NOMO-1 treated with dmso at 0.1 percent for 144 hours (cell line): Measurements from ENCODE around the gene RBM38.

Source experiments
- DNase-seq: peaks from one replicate; lab custom pipeline; 2025; ENCODE audit not compliant: unreplicated experiment; lab: John Stamatoyannopoulos, UW

Gene RBM38

DNA sequence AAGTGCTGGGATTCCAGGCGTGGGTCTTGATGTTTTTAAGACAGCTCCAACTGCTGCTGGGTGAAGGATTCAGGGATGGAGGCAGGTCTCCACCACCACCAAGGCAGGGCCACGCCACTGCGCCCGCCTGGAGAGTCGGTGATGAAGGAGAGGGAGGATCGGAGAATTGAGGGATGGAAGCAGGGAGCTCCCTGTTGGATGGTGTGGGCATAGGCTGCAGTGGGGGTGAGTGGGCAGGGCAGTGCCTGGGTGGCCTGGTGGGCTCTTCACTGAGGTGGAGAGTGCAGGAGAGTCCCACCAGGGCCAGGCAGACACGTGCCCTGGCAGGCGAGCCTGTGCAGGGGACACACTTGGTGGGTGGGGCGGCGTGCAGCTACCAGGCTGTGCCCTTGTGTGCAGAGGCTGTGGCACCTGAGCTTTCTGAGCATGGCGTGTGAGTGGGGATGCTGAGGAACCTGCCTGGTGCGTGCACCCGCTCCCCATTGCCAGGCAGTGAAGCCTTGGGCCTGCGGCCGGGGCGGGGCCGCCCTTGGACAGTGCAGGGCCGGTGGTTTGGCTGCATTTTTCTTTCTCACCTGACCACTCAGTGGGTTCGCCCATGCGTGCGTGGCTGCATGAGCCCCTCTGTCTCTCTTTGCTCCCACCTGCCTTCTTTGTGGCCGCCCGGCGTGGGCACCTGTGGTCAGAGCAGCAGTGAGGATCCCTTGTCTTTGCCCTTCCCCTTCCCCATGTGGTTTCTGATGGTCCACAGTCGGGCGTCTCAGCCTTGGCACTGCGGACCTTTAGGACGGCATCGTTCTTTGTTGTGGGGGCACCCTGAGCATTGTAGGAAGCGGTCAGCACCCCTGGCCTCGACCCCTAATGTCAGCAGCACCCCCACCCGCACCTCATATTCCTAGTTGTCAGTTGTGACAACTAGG, 11.3 kb downstream of the RBM38 start:
- DNase-seq = no peak

DNA sequence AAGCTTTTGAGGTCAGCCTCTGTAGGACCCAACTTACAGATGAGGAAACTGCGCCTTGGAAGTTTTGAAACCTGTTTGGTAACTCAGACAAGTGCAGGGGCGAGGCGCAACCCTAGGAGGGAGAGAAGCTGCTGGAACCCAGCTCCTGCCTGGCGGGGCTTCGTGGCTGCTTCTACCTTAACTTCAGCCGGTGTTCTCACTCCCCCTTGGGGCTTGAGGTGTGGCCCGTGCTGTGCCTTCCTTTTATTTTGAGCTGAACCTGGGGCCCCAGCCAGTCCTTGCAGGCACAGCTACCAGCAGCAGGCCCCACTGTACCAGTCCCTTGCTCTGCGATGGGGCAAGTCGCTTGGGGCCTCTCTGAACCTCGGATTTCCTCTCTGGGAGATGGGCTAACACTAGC, 12.0 kb downstream of the RBM38 start:
- no peak for DNase-seq

DNA sequence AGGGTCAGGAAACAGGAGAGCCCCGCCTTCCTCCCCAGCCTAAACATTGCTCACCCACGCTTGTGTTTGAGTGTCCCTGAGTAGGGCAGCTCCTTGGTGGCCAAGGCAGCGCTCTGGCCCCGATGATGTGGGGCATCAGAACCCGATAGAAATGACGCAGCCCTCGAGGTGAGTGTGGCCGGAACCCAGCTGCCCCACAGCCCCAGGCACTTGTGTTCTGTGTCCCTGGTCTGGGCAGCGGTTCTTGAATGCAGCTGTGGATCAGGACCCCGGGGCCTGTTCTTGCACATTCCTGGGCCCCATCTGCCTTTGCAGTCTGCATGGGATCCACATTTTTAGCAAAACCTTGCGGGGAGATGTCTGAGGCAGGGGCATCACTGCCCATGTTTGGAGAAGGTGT, 12.8 kb downstream of the RBM38 start:
- DNase-seq = no peak

DNA sequence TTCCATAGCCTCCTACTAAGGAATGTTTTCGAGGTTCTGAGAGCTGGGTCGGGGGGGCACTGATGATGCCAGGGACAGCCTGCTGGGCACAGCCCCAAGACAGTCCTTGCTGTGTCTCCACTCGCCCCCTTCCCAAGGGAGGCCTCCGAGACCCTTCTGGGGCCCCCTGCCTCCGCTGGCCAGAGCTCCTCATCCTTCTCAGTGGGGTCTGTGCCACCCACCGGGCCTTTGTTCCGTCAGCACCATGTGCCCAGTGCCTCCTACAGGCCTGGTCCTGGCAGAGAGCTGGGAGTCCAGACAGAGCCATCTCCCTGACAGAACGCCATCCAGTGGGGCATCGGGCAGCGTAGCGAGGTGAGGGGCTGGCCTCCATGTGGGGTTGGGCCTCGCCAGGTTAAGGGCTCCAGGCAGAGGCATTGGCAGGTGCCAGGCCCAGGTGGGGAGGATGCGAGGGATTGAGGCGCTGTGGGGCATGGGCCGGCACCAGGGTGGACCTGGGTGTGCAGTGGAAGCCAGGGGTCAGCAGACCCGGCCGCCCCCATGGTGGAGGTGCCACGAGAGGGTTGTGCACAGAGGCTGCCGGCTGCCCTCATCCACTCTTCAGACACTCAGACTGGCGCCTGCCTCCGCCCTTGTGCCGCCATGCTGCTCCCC, 13.3 kb downstream of the RBM38 start:
- no peak for DNase-seq

DNA sequence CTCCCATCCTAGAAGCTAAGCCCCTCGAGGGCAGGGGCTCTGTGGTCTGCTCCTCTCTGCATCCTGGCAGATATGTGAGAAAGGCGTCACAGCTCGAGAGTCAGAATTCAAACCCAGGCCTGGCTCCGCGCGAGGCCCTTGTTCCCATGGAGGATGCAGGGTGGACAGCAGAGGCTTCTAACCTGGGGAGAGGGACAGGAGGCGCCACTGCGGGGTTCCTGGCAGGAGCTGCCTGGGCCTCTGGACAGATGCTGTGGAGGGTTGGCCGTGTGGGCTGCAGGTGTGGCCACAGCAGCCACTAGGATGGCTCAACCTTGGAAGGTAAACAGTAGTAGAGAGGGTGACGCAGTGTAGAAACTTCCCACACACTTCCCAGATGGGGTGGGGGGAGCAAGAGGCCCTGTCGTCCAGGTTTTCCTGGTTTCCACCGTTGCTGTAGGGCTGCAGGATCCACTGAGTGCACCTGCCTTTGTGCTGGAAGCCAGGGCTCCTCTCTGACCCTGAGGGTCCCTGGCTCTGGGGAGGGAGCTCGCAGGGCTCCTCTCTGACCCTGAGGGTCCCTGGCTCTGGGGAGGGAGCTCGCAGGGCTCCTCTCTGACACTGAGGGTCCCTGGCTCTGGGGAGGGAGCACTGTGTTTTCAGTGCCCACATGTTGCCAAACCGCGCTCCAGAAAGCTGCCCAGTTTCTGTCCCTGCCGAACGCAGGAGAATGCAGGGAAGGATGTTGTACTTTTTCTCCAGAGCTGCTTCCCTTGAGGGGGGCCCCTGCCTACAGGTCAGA, 14.2 kb downstream of the RBM38 start:
- no peak for DNase-seq

DNA sequence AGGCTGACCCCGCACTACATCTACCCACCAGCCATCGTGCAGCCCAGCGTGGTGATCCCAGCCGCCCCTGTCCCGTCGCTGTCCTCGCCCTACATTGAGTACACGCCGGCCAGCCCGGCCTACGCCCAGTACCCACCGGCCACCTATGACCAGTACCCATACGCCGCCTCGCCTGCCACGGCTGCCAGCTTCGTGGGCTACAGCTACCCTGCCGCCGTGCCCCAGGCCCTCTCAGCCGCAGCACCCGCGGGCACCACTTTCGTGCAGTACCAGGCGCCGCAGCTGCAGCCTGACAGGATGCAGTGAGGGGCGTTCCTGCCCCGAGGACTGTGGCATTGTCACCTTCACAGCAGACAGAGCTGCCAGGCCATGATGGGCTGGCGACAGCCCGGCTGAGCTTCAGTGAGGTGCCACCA, 16.4 kb downstream of the RBM38 start:
- no peak for DNase-seq

DNA sequence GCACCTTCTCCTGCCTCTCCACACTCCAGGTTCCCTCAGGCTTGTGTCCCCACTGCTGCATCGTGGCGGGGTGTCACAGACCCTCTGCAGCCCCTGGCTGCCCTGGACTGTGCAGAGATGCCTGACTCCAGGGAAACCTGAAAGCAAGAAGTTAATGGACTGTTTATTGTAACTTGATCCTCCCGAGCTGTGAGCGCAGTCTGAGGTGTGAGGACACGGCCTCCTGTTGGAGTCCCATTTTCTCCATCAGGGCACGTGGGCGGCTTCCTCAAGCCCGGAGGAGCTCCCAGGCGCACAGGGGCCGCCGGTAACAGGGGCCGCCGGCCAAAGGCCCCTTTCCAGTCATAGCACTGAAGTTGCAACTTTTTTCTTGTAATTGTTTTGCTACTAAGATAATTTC, 16.9 kb downstream of the RBM38 start:
- no peak for DNase-seq

DNA sequence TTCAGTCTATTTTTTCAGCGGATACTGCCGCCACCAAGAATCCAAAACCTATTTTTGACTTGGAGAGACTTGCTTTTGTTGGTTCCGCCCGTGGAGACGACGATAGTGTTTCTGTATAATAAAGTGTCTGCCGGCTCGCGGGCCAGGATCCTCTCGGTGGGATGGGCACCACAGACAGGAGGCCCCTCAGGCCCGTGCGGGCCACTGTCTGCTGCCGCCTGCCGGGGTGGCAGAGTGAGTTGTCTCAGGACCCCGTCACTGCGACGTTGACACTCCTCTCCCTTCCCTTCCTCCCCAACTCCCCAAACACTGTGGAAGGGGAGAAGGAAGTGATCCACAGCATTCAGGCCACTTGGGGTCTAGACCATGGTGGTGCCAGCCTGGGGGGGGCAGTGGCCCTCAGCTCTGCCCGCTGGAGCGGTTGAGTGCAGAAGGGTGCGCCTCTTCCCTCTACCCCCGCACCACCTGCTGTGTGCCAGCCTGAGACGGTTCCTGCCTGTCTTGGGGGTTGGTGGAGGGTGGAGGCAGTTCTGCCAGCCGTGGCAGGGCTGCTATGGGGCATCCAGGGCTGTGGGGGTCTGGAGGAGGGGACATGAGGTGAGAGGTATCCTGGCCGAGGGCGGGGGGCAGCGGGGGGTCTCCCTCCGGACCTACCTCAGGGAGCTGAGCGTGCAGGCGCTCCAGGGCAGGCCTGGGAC, 17.5 kb downstream of the RBM38 start:
- DNase-seq = no peak

DNA sequence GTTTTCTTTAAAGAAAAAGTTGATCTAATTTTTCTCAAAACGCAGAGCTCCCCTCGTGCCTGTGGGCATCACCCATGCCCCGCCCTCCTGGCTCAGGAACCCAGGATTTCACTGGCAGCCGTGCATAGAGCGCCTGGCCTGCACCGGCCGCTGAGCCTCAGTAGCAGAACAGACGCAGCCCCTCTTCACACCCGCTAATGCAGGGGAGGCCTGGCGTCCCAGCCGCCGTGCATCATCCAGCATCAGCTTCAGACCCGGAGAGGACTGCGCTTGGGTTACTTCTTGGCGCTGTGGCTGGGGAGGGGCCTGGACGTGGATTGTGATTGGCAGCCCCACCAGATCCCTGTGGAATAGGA, 18.1 kb downstream of the RBM38 start:
- DNase-seq = no peak

DNA sequence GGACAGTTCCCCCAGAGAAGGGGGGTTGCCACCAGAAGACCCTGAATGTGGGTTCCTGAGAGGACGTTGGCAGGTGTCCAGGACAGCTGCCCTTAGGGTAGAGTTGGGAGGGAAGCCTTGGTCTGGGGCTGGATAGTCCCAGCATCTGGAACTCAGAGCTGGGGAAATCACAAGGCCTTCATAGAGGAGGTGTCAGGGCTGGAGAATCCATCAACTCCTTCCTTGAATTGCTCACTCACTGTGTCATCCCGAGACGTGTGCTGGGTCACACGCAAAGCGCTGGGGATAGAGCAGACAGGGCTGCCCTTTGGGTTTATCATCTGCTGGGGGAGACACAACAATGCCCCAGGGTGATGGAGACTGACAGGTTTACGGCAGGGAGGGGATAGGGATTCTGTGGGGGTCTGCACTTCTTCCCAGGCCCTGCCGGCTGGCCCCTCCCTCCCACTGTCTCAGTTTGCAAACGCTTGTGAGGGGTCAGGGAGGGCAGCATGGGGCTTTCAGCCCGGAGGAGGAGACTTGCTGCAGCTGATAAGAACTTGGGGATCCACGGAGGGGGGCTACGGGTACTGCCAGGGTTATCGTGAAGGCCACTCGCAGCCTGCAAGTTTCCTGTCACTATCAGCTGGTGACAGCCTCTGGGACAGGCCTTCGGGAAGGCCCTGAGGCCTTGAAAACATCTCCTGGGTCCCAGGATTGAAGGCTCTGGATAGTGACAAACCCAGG, 18.6 kb downstream of the RBM38 start:
- no peak for DNase-seq

DNA sequence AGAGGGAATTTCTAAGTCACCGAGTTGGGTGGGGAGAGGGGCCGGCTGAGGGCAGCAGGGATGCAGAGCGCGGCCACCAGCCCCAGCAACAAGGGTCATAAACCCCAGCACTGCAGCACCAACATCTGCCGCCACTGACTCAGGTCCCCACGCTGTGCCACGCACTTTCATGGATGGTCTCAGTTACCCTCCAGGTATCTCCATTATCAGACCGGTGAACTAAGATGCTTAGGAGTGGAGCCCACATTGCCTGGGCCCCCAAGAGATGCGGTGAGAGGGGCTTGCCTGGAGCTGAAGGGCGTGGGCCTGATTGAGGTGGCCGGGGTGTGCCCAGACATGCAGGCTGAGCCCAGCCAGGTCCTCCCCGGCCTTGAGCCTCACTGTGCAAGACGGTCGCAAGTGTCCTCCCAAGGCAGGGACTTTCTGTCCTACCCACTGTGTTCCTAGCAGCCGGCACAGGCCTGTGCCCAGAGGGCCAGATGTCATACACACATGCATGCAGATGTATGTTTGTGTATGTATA, 19.3 kb downstream of the RBM38 start:
- DNase-seq = no peak

DNA sequence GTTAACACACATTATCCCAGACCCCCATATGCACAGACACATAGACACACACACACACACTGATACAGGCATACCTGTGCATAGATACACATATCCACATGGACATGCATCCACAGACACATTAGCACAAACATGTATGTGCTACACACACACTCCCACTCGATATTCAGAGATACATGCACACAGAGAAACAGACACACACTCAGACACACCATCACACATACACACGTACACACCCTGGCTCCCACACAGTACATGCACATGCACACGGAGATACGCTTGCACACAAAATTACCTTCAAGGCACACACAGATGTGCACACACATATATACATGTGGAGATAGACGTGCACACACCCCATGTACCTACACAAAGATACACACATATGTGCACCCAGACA, 19.7 kb downstream of the RBM38 start:
- no peak for DNase-seq

DNA sequence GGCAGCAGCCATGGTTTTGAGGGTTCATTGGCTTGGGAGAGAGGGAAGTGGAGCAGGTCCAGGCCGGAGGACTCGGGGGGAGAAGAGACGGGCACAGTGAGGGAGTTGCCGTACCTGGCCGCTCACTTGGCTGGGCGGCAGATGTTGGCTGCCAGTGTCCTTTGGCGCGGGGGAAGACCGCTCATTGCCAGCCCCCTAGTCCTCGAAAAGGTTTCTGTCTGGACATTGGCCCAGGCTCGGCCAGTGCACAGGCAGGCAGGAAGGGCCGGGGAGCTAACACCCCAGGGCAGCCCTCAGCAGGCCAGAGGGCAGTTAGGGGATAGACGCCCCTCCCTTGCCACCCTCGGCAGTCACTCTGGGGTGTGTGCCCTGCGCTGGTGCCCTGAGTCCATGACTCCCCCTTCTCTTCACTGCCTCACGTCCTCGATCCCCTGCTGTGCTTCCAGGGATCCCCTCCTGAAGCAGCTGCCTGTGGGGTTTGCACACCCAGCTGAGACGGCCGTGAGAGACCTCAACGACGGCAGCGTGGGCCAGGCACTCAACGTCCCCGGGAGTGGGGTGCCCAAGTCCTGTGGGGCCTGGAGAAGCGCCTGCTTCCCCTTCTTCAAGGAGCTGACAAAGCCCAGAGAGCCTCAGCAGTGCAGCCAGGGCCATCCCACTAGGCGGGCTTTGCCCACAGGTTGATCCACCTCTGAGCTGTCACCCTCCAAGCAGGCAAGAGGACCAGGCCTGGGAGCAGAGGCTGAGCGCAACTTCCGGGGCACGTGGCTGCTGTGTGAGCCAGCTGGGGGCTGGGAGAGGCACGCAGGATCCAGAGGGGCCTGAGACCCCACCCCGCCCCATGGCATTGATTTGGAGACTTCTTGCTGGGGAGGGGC, 20.4 kb downstream of the RBM38 start:
- no peak for DNase-seq

DNA sequence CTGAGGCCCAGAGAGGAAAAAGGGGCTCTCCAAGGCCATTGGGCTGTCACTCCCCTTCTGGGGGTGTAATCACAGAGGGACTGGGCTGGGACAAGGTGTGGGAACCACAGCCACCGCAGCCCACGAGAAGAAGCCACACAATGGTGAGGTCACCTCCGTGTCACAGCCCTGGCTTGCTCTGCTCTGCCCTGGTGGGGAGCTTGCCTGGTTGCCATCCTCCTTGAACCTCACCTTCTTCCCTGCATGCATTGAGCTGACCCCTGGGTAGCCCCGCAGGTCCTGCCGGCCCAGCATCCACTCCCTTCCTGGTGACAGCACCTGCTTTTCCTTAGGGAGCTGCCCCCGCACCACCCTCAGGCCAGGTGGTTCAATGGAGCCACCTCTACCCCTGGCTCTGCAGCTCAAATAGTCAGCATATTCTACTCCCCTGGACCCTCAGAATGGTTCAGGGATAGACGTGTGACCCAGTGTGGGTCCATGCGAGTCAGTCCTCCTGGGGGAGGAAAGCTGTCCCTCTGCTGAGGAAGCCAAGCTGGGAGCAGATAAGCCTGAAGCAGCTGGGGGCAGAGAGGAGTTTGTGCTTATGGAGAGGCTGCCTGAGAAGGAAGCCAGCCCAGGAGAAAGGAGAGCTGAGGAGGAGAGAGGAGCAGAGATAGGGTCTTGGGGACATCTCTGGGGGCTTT, 21.3 kb downstream of the RBM38 start:
- DNase-seq = no peak

DNA sequence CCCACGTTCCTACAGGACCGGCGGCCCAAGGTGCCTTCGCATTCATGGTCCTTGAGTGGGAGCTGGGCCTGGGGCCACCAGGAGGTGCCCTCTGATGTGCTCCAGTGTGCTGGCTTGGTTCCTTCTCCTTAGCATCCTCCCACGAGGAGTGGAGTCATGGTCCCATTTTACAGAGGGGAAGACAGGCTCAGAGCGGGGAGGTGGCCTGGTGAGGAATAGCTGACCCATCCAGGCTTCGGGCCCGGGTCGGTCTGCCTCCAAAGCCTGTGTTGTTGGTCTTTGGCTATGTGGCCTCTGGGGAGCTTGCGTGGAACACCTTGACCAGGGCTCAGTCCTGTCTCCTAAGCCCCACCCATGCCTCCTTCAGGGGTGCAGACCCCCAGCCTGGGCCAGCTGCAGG, 22.8 kb downstream of the RBM38 start:
- DNase-seq = no peak

DNA sequence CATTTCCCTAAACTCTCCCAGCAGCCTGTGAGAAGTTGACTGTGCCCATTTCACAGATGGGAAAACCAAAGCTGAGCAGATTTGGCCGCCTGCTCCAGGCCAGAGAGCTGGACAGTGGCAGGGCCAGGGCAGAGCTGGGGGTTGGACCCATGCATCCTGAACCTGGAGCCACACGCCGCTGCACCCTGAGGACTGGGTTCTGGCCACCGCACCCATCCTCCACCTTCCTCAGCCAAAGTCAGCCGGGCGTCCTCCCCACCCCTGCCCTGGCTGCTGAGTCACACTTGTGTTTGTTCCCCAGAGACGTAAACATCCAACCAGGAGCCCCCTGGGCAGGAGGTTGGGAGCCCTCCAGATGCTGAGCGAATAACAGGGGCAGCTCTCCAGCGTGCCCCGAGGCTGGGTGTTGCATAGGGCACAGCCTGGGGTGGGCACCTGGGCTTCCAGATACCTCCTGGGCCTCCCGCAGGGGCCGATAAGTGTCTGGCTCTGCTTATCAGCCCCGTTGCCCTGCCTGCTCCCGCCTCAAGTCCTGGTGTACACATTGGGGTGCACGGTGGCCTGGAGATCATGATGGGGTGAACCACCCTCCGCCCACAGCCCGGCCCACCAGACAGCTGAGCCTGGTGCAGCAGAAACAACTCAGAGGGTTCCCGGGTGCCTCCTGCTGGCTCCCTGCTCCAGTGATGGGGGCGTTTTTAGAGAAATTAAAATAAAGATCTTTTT, 23.8 kb downstream of the RBM38 start:
- DNase-seq = no peak

DNA sequence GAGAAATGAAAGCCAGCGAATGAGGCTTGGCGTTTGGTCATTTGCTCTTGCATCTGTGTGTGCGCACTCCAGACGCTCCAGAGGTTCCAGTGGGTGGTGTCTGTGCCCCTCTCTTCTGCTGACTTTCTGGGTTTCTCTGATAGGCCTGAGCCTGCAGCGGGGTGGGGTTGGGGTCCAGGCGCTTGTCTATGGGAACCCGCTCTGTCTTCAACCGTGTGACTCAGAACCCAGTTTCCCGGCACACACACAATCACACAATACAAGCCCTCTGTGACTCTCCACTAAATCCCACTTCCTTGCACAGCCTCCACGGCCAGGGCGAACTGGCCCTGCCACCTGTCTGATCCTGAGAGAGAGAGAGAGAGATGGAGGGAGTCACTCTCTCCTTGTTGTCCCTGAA, 24.6 kb downstream of the RBM38 start:
- DNase-seq = no peak
